Gastrocnemius medialis (tissue), 4 donors: Measurements from ENCODE around the gene MEIS2. TPM values are rescaled to one million over a fixed set of nuclear protein-coding genes. Genes with fewer than 3 reads are reported as not detected.

Experiments used
- ATAC-seq, 2 donors: fragments of 150-250 bp; one replicate each; pipeline ENCODE4 v1.9.1; 2016
- DNase-seq, 2 donors: peaks; one replicate each; pipeline ENCODE4 v3.0.0-alpha.2; 2019
- H3K27ac ChIP-seq, 4 donors: fragments of 200-600 bp; sonication (generic); 1 replicate in 1 of 4; 2 replicates in 3 of 4; pipeline ENCODE4 v1.5.1; 2016 to 2018; ENCODE audit warnings: mild to moderate bottlenecking in 2 of 4, moderate library complexity in 1 of 4
- H3K27me3 ChIP-seq, 3 donors: fragments of 200-600 bp; sonication (generic) in 2 of 3; 1 replicate in 1 of 3; 2 replicates in 2 of 3; pipeline versions ENCODE4 v1.5.1 to v1.6.0; 2016 to 2019; ENCODE audit warnings: mild to moderate bottlenecking in 1 of 3, moderate library complexity in 1 of 3
- H3K36me3 ChIP-seq, 2 donors: fragments of 200-600 bp; sonication (generic) in 1 of 2; one replicate each; pipeline ENCODE4 v1.5.1; 2017 to 2018
- H3K4me1 ChIP-seq, 2 donors: fragments of 200-600 bp; sonication (generic) in 1 of 2; one replicate each; pipeline ENCODE4 v1.5.1; 2016 to 2017; ENCODE audit warnings: mild to moderate bottlenecking in 2 of 2
- H3K4me3 ChIP-seq, 4 donors: fragments of 200-600 bp; sonication (generic) in 3 of 4; 1 replicate in 1 of 4; 2 replicates in 3 of 4; pipeline ENCODE4 v1.5.1; 2016 to 2019; ENCODE audit warnings: mild to moderate bottlenecking in 2 of 4
- H3K9me3 ChIP-seq, 3 donors: fragments of 200-600 bp; sonication (generic) in 2 of 3; 1 replicate in 1 of 3; 2 replicates in 2 of 3; pipeline ENCODE4 v1.5.1; 2016 to 2019
- POLR2A ChIP-seq, 2 donors: fragments of 450-650 bp; IDR thresholded peaks; one replicate each; pipeline ENCODE4 v1.6.1; 2017; ENCODE audit warnings: antibody characterized with exemption in 2 of 2, mild to moderate bottlenecking in 2 of 2, moderate library complexity in 2 of 2
- in situ Hi-C, 4 donors: fragments of 200-750 bp; cut with MboI; loops; one replicate each; pipeline versions ENCODE4 v1.15.0 to v1.8.0; 2017; ENCODE audit warnings: low sequenced_read_pairs in 4 of 4
- intact Hi-C: fragments of 100-400 bp; cut with DNase I; formaldehyde crosslinking; loops from one replicate; pipeline ENCODE4 v1.15.1; 2023; ENCODE audit warnings: low total_unique reads
- total RNA-seq, 4 donors: library from RNA; depleted of rRNA; stranded (reverse); fragments of >200 nt; gene quantifications; one replicate each; pipeline versions ENCODE4 v1.1.0 to v1.2.3, GENCODE V29; 2016
- TF ChIP-seq, protein P1 (sequence below), 5 experiments: fragments of 450-650 bp in 3 of 5; fragments of 200-600 bp in 2 of 5; sonication (generic) in 2 of 5; IDR thresholded peaks in 4 of 5; conservative IDR thresholded peaks in 1 of 5; 1 replicate in 4 of 5; 2 replicates in 1 of 5; pipeline ENCODE4 v1.5.1; 2016 to 2019; ENCODE audit warnings: antibody characterized with exemption in 5 of 5, mild to moderate bottlenecking in 3 of 5, moderate library complexity in 3 of 5

The MEIS2 gene
- total RNA-seq, 4 donors from 2014 or later = 0.31 to 1.8 (median 0.40) TPM; not detected in 1

DNA sequence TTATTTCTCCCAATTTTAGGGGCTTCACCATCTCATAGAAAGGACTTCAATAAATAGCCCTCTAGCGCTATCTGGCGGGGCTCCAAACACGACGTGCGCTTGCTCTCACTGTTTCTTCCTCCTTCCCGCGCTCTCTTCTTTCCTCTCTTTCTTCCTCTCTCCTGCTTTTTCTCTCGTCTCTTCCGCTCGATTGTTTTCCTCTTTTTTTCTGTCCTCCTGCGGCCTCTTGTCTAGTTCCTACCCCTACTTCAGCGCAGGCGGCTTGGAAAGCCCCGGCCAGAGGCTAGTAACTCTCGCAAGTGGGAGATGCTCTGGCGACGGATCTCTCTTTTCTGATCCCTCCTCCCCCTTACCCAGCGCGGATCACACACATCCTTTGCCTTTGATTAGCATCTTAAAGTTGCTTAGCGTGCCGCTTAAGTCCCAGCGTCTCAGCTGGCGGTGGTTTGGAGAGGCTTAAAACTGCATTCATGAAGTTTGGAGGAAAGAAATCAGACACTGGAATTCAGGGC, 6.2 kb upstream of the MEIS2 start:
- TF ChIP-seq, protein P1, sequence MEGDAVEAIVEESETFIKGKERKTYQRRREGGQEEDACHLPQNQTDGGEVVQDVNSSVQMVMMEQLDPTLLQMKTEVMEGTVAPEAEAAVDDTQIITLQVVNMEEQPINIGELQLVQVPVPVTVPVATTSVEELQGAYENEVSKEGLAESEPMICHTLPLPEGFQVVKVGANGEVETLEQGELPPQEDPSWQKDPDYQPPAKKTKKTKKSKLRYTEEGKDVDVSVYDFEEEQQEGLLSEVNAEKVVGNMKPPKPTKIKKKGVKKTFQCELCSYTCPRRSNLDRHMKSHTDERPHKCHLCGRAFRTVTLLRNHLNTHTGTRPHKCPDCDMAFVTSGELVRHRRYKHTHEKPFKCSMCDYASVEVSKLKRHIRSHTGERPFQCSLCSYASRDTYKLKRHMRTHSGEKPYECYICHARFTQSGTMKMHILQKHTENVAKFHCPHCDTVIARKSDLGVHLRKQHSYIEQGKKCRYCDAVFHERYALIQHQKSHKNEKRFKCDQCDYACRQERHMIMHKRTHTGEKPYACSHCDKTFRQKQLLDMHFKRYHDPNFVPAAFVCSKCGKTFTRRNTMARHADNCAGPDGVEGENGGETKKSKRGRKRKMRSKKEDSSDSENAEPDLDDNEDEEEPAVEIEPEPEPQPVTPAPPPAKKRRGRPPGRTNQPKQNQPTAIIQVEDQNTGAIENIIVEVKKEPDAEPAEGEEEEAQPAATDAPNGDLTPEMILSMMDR (IDR thresholded peaks at IDR 0.05 in 4 of 5, conservative IDR thresholded peaks at IDR 0.05 in 1 of 5) = no peak
- TF ChIP-seq POLR2A (IDR thresholded peaks at IDR 0.05) = no peak
- H3K4me3 ChIP-seq = no peak overlapping the region
- no peak overlapping the region for H3K27ac ChIP-seq
- intact Hi-C loops (no loop called here), in situ Hi-C loops (loop anchor here in 3 of 4 donors (25.0 kb wide), 1 partner anchor 219 kb away; no protein-coding TSS in a partner anchor)
- peaks cover 91 to 100% (median 100%) of the 10 kb centered on the region in 3 donors for H3K27me3 ChIP-seq
- H3K9me3 ChIP-seq = no peaks in the 10 kb centered on the region
- H3K4me1 ChIP-seq = peaks cover 16% of the 10 kb centered on the region in 2 donors
- DNase-seq (no peak), ATAC-seq (no peak)
- no peaks in the 10 kb centered on the region for H3K36me3 ChIP-seq

DNA sequence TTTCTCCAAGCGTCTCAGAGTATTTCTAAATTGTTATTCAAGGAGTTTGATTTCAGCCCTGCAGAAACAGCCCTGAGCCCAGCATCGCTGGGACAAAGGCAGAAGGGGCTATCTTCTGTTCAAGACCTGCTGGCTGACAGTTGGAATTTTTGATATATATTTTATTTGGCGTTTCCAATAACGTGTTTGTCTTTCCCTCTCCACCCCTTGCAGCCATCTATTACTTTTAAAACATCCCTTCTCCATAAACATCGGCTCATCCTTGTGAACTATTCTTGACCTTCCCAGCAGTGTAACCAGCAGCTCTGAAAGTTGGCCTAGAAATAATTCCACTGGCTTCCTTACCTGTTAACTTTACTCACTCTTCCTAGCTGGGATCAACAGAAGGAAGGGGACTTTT, 5.5 kb upstream of the MEIS2 start:
- no peak for DNase-seq
- peaks cover 91 to 100% (median 100%) of the 10 kb centered on the region in 3 donors for H3K27me3 ChIP-seq
- in situ Hi-C loops = loop anchor here in 3 of 4 donors (25.0 kb wide), 1 partner anchor 219 kb away; no protein-coding TSS in a partner anchor
- intact Hi-C loops = no loop called here
- H3K4me1 ChIP-seq = peaks cover 20 to 22% of the 10 kb centered on the region in 2 donors
- no peak for TF ChIP-seq POLR2A (IDR thresholded peaks at IDR 0.05)
- TF ChIP-seq, protein P1 (IDR thresholded peaks at IDR 0.05 in 4 of 5, conservative IDR thresholded peaks at IDR 0.05 in 1 of 5) = no peak
- no peaks in the 10 kb centered on the region for H3K9me3 ChIP-seq
- no peak overlapping the region for H3K27ac ChIP-seq
- no peak for ATAC-seq
- no peaks in the 10 kb centered on the region for H3K36me3 ChIP-seq
- no peak overlapping the region for H3K4me3 ChIP-seq

DNA sequence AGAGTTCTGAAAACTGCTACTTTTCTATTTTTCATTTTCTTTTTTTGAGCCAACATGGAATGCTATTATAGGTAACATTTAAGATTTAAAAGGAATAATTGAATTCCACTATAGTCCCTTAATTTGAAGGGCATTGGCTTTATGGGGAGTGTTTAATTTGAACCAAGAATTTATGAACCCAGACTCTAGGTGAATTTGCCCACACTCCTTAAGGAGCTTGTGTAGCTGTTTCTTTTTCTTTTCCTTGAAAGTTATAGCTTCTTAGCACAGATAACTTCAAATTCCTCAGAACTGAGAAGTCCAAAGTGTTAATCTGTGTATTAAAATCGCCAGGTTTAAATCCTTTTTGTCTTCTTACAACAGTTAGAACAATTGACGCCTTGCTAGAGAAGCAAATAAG, 4.7 kb upstream of the MEIS2 start:
- H3K27ac ChIP-seq = no peak overlapping the region
- ATAC-seq (no peak), DNase-seq (no peak)
- H3K4me1 ChIP-seq = peaks cover 19 to 23% of the 10 kb centered on the region in 2 donors
- in situ Hi-C loops = loop anchor here in 3 of 4 donors (25.0 kb wide), 1 partner anchor 218 kb away; no protein-coding TSS in a partner anchor
- no peaks in the 10 kb centered on the region for H3K9me3 ChIP-seq
- no peaks in the 10 kb centered on the region for H3K36me3 ChIP-seq
- peaks cover 89 to 100% (median 99%) of the 10 kb centered on the region in 3 donors for H3K27me3 ChIP-seq
- intact Hi-C loops = no loop called here
- TF ChIP-seq, protein P1 (IDR thresholded peaks at IDR 0.05 in 4 of 5, conservative IDR thresholded peaks at IDR 0.05 in 1 of 5) = no peak
- no peak for TF ChIP-seq POLR2A (IDR thresholded peaks at IDR 0.05)
- no peak overlapping the region for H3K4me3 ChIP-seq

DNA sequence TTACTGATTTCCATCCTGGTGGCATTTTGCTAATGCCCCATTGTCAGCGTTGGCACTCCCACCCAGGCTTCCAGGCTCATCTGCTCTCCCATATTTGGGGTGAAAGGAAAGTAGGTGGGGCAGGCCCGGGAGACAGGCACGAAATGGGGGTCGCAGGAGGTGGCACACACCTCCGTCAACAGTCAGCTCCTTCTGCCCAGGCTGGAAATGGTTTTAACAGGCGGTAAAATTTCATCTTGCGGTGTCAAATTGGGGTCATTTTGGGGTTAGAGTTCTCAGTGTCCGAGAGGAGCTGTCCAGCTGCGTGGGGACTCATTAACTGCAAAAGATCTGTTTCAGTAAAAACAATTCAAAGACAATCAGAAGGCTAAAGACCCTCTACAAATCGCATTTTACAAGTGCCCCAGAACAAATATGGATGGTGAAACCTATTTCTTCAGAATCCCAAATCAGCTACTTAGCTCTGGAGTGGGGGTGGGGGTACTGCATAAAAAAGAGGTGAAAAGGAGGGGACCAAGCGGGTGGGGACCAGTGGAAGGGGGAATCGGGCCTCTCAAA, 4.2 kb upstream of the MEIS2 start:
- peaks cover 89 to 100% (median 99%) of the 10 kb centered on the region in 3 donors for H3K27me3 ChIP-seq
- ATAC-seq = no peak
- H3K4me3 ChIP-seq = no peak overlapping the region
- DNase-seq = no peak
- no peak for TF ChIP-seq POLR2A (IDR thresholded peaks at IDR 0.05)
- TF ChIP-seq, protein P1 (IDR thresholded peaks at IDR 0.05 in 4 of 5, conservative IDR thresholded peaks at IDR 0.05 in 1 of 5) = no peak
- H3K9me3 ChIP-seq = no peaks in the 10 kb centered on the region
- intact Hi-C loops = loop anchor here (5.0 kb wide), 1 partner anchor 222 kb away; no protein-coding TSS in a partner anchor
- H3K4me1 ChIP-seq = peaks cover 19 to 26% of the 10 kb centered on the region in 2 donors
- in situ Hi-C loops = loop anchor here in 3 of 4 donors (25.0 kb wide), 1 partner anchor 217 kb away; no protein-coding TSS in a partner anchor
- H3K36me3 ChIP-seq = no peaks in the 10 kb centered on the region
- no peak overlapping the region for H3K27ac ChIP-seq
